ENCODE data around the gene SH3BGRL.

GRCh38 chrX:81294101-81294500 lies 92.2 kb downstream of the SH3BGRL start:
- TF ChIP-seq CTCF (conservative IDR thresholded peaks at IDR 0.05; ENCODE audit: low read depth, low read length) (no peak), EZH2phosphoT487 (IDR thresholded peaks at IDR 0.05; ENCODE audit: borderline replicate concordance, low read length) (no peak), EZH2 (IDR thresholded peaks at IDR 0.05; ENCODE audit: low read length, unreplicated experiment) (no peak)
